PC-9 (cell line): ENCODE results near the gene PIP5K1B. TPM values are rescaled to one million over a fixed set of nuclear protein-coding genes. Genes with fewer than 3 reads are reported as not detected.

Experiments used
- BruUV-seq: library from RNA; stranded (reverse); fragments of 400-500 nt; replicated peaks from 2 replicates; lab custom pipeline; 2021; lab: Mats Ljungman, UMichigan
- CTCF ChIA-PET: fragments of 300-600 bp; sonication (Branson Sonifier 250); formaldehyde crosslinking; loops from one replicate; lab custom pipeline; 2022; ENCODE audit warnings: antibody characterized with exemption; lab: Charles Lee
- POLR2A ChIA-PET: fragments of 300-600 bp; sonication (Branson Sonifier 250); formaldehyde crosslinking; loops from one replicate; lab custom pipeline; 2022; ENCODE audit warnings: antibody characterized with exemption; ENCODE audit not compliant: unreplicated experiment; lab: Charles Lee
- DNase-seq, 2 experiments: peaks; one replicate each; pipeline versions ENCODE4 v3.0.0 to v3.0.0-alpha.2; 2015 to 2022; ENCODE audit warnings: mixed read lengths in 1 of 2
- H2AFZ ChIP-seq: fragments of 200-600 bp; sonication (generic); 2 replicates; pipeline ENCODE4 v1.8.1; 2017; ENCODE audit warnings: antibody characterized with exemption
- H3F3A ChIP-seq: fragments of 200-600 bp; sonication (generic); 2 replicates; pipeline ENCODE4 v1.8.1; 2017; ENCODE audit warnings: antibody characterized with exemption, mild to moderate bottlenecking, low read depth; ENCODE audit not compliant: insufficient read depth
- H3K27ac ChIP-seq: fragments of 200-600 bp; sonication (generic); 2 replicates; pipeline ENCODE4 v1.6.1; 2016; ENCODE audit warnings: mixed run types
- H3K27me3 ChIP-seq: fragments of 200-600 bp; sonication (generic); 2 replicates; pipeline ENCODE4 v1.6.1; 2016; ENCODE audit warnings: low read depth, mixed run types; ENCODE audit not compliant: insufficient read depth
- H3K36me3 ChIP-seq: fragments of 200-600 bp; sonication (generic); 2 replicates; pipeline ENCODE4 v1.6.1; 2016; ENCODE audit warnings: low read depth, mixed run types
- H3K4me1 ChIP-seq: fragments of 200-600 bp; sonication (generic); replicated peaks from 2 replicates; pipeline ENCODE4 v1.6.1; 2016; ENCODE audit warnings: mixed run types; ENCODE audit not compliant: insufficient read depth
- H3K4me2 ChIP-seq: fragments of 200-600 bp; sonication (generic); 2 replicates; pipeline ENCODE4 v1.6.1; 2017; ENCODE audit warnings: mixed run types
- H3K4me3 ChIP-seq: fragments of 200-600 bp; sonication (generic); 2 replicates; pipeline ENCODE4 v1.6.1; 2016; ENCODE audit warnings: mixed run types
- H3K79me2 ChIP-seq: fragments of 200-600 bp; sonication (generic); 2 replicates; pipeline ENCODE4 v1.6.1; 2017; ENCODE audit warnings: low read depth, mixed run types
- H3K9me2 ChIP-seq: fragments of 200-600 bp; sonication (generic); 2 replicates; pipeline ENCODE4 v1.8.1; 2017; ENCODE audit warnings: mild to moderate bottlenecking; ENCODE audit not compliant: insufficient read depth
- H3K9me3 ChIP-seq: fragments of 200-600 bp; sonication (generic); 2 replicates; pipeline ENCODE4 v1.8.1; 2016; ENCODE audit warnings: low read depth; ENCODE audit not compliant: insufficient read depth
- H4K20me1 ChIP-seq: fragments of 200-600 bp; sonication (generic); 2 replicates; pipeline ENCODE4 v1.8.1; 2017; ENCODE audit not compliant: insufficient read depth
- CTCF ChIP-seq: fragments of 200-600 bp; sonication (generic); conservative IDR thresholded peaks from 2 replicates; pipeline ENCODE4 v1.6.1; 2017; ENCODE audit warnings: mixed run types, antibody characterized with exemption, mild to moderate bottlenecking, moderate library complexity
- EZH2 ChIP-seq: fragments of 200-600 bp; sonication (generic); IDR thresholded peaks from 2 replicates; pipeline ENCODE4 v1.8.0; 2017; ENCODE audit warnings: antibody characterized with exemption, low read depth
- intact Hi-C: fragments of 100-400 bp; cut with micrococcal nuclease; formaldehyde crosslinking; loops from one replicate; pipeline ENCODE4 v1.10.0; 2022; ENCODE audit not compliant: unreplicated experiment
- total RNA-seq: library from RNA; stranded (reverse); gene quantifications from 2 replicates; pipeline ENCODE4 v1.2.3, GENCODE V29; 2021

Gene PIP5K1B
- total RNA-seq, 1 experiment from 2014 or later: not detected

DNA sequence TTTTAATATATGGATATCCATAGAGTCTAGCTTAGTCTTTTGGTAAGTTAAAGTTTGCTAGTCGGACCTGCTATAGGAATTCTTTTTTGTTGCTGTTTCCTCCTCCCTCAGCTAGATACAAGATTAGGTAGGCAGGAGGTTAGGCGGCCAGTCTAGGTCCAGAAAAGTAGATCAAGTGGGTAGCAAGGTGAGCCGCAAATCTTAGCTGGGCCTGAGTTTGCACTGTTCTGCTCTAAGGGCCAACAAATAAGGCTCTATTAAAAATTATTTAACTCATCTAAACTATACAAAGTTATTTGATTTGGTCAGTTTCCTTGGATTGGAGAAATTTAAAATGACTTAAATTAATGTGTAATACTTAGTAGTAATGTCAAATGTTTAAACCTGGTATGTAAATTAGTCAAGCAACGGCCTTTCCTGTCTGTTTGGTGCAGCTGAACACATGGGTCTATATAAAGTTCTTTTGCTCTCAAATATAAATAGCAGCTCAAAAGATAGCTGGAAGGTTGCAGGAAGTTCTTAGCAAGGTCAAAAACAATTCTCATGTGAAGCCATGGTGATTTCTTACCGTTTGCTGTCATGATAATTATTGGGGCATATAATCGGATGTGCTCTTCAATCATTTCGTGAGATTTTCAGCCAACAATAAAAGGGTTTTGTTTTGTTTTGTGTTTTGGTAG lies 236.9 kb downstream of the PIP5K1B start:
- TF ChIP-seq EZH2: no peak
- no peak for TF ChIP-seq CTCF
- ChIA-PET CTCF (no interaction called here), POLR2A (no interaction called here)
- H3K27me3 ChIP-seq: peaks cover 60% of the 10 kb centered on the region
- H3K4me2 ChIP-seq: no peak overlapping the region
- no peaks in the 10 kb centered on the region for H3K4me1 ChIP-seq
- no peaks in the 10 kb centered on the region for H3F3A ChIP-seq
- no TSS peak for BruUV-seq
- H3K36me3 ChIP-seq: no peaks in the 10 kb centered on the region
- no peaks in the 10 kb centered on the region for H3K9me2 ChIP-seq
- H2AFZ ChIP-seq: no peak overlapping the region
- no peak for DNase-seq
- intact Hi-C loops: no loop called here
- no peak overlapping the region for H3K4me3 ChIP-seq
- H3K79me2 ChIP-seq: no peaks in the 10 kb centered on the region
- H3K27ac ChIP-seq: no peak overlapping the region
- H3K9me3 ChIP-seq: no peaks in the 10 kb centered on the region
- no peaks in the 10 kb centered on the region for H4K20me1 ChIP-seq

- no peak overlapping the region for H3K4me3 ChIP-seq
- no peak for DNase-seq
- no peaks in the 10 kb centered on the region for H3K36me3 ChIP-seq
- TF ChIP-seq CTCF: no peak
- TF ChIP-seq EZH2: no peak
- no peaks in the 10 kb centered on the region for H3K79me2 ChIP-seq
- intact Hi-C loops: no loop called here
- no peaks in the 10 kb centered on the region for H3K9me2 ChIP-seq
- no peaks in the 10 kb centered on the region for H4K20me1 ChIP-seq
- H3K27ac ChIP-seq: no peak overlapping the region
- CTCF ChIA-PET: no interaction called here
- no peak overlapping the region for H3K4me2 ChIP-seq
- peaks cover 67% of the 10 kb centered on the region for H3K27me3 ChIP-seq
- H2AFZ ChIP-seq: no peak overlapping the region
- H3K9me3 ChIP-seq: no peaks in the 10 kb centered on the region
- POLR2A ChIA-PET: no interaction called here
- BruUV-seq: no TSS peak
- H3F3A ChIP-seq: no peaks in the 10 kb centered on the region
- H3K4me1 ChIP-seq: no peaks in the 10 kb centered on the region
Measured at GRCh38 chr9:68942790-68943189, 237.8 kb downstream of the PIP5K1B start.

- no peak overlapping the region for H3K4me3 ChIP-seq
Measured at GRCh38 chr9:68947015-68947414, 242.0 kb downstream of the PIP5K1B start.

More at GRCh38 chr9:68947015-68947414, 242.0 kb downstream of the PIP5K1B start:
- TF ChIP-seq CTCF (no peak), EZH2 (no peak)
- no TSS peak for BruUV-seq
- Histone ChIP-seq H3K36me3 (no peaks in the 10 kb centered on the region), H3F3A (no peaks in the 10 kb centered on the region), H4K20me1 (no peaks in the 10 kb centered on the region), H2AFZ (no peak overlapping the region), H3K79me2 (no peaks in the 10 kb centered on the region), H3K4me1 (no peaks in the 10 kb centered on the region), H3K9me2 (no peaks in the 10 kb centered on the region), H3K27me3 (peaks cover 67% of the 10 kb centered on the region), H3K4me2 (no peak overlapping the region), H3K9me3 (no peaks in the 10 kb centered on the region), H3K27ac (no peak overlapping the region)
- no peak for DNase-seq
- ChIA-PET CTCF (no interaction called here), POLR2A (no interaction called here)
- intact Hi-C loops: no loop called here
